GM12892 (cell line): Measurements from ENCODE around the gene CST3.

Experiments
- POLR2A ChIP-seq: IDR thresholded peaks from 2 replicates; pipeline ENCODE4 v1.6.1; 2011; ENCODE audit warnings: low read depth, low read length, control low read depth
- TAF1 ChIP-seq: IDR thresholded peaks from 2 replicates; pipeline ENCODE4 v1.6.1; 2011; ENCODE audit warnings: low read depth, mild to moderate bottlenecking, control low read depth, low read length, borderline replicate concordance

DNA sequence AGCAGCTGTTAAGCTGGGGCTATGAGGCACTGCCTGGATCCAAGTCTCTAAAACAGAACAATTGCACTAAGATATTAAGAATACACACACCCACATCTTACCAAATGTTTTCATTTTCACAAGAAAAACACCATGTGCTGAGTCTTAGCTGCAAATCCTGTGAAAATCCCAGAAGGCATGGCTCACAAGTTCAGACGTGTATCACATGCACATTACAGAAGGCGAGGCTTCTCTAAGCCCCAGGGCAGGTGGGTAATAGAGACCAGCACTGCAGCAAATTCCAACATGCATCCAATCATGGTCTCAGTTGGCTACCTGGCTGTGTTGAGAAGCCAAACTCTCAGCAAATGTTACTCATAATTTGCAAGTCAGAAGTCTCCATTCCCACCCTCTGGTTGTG lies 16.2 kb upstream of the CST3 start:
- TF ChIP-seq POLR2A (no peak), TAF1 (no peak)
